ENCODE data around the gene PXDC1.
"Not testable (repeated sequence)": the region's sequence is repeated elsewhere in the genome, so short reads cannot be mapped to it uniquely, and the experiment has no call there.

PXDC1 gene

GRCh38 chr6:3721810-3722621 is 29.5 kb downstream of the PXDC1 start:
- no peak overlapping the region for H3K4me3 ChIP-seq (ENCODE audit: insufficient read depth, low read depth, low read length)
- no peaks in the 10 kb centered on the region for H3K9me3 ChIP-seq (ENCODE audit: control insufficient read depth, low read length)
- no peaks in the 10 kb centered on the region for H3K27me3 ChIP-seq (ENCODE audit: control insufficient read depth, insufficient read depth, low read length, poor library complexity, severe bottlenecking)
- peaks cover 29% of the 10 kb centered on the region for H3K4me1 ChIP-seq (ENCODE audit: control insufficient read depth, insufficient read depth, low read length)
- 28 to 34% methylated on average over 10 of the region's 11 CpGs for WGBS, 2 experiments
- H3K27ac ChIP-seq (ENCODE audit: insufficient read depth, low read depth, low read length, poor library complexity, severe bottlenecking): peak overlapping the region; percentile 44
- no peaks in the 10 kb centered on the region for H3K36me3 ChIP-seq (ENCODE audit: control insufficient read depth, insufficient read depth, low read length)

- H3K27ac ChIP-seq (ENCODE audit: insufficient read depth, low read depth, low read length, poor library complexity, severe bottlenecking); H3K4me3 ChIP-seq (ENCODE audit: insufficient read depth, low read depth, low read length); H3K36me3 ChIP-seq (ENCODE audit: control insufficient read depth, insufficient read depth, low read length); H3K27me3 ChIP-seq (ENCODE audit: control insufficient read depth, insufficient read depth, low read length, poor library complexity, severe bottlenecking); H3K9me3 ChIP-seq (ENCODE audit: control insufficient read depth, low read length): not testable (repeated sequence)
- 91 to 94% methylated on average over 22 to 24 of the region's 24 CpGs for WGBS, 2 experiments
- H3K4me1 ChIP-seq (ENCODE audit: control insufficient read depth, insufficient read depth, low read length): peaks cover 22% of the 10 kb centered on the region
These were observed 30.7 kb downstream of the PXDC1 start for GRCh38 chr6:3720770-3721169.

GRCh38 chr6:3719462-3720308 is 31.8 kb downstream of the PXDC1 start:
- 88% methylated on average over 21 to 22 of the region's 22 CpGs for whole genome bisulfite sequencing, 2 experiments

GRCh38 chr6:3718407-3718806 is 33.1 kb downstream of the PXDC1 start:
- 90 to 96% methylated on average over 5 of the region's 5 CpGs for WGBS, 2 experiments
- no peaks in the 10 kb centered on the region for H3K27me3 ChIP-seq (ENCODE audit: control insufficient read depth, insufficient read depth, low read length, poor library complexity, severe bottlenecking)
- H3K36me3 ChIP-seq (ENCODE audit: control insufficient read depth, insufficient read depth, low read length): no peaks in the 10 kb centered on the region
- H3K4me1 ChIP-seq (ENCODE audit: control insufficient read depth, insufficient read depth, low read length): peaks cover 17% of the 10 kb centered on the region
- no peak overlapping the region for H3K4me3 ChIP-seq (ENCODE audit: insufficient read depth, low read depth, low read length)
- no peak overlapping the region for H3K27ac ChIP-seq (ENCODE audit: insufficient read depth, low read depth, low read length, poor library complexity, severe bottlenecking)
- H3K9me3 ChIP-seq (ENCODE audit: control insufficient read depth, low read length): no peaks in the 10 kb centered on the region

More at GRCh38 chr6:3719462-3720308, 31.8 kb downstream of the PXDC1 start:
- Histone ChIP-seq H3K27me3 (ENCODE audit: control insufficient read depth, insufficient read depth, low read length, poor library complexity, severe bottlenecking) (no peaks in the 10 kb centered on the region), H3K4me1 (ENCODE audit: control insufficient read depth, insufficient read depth, low read length) (peaks cover 22% of the 10 kb centered on the region), H3K4me3 (ENCODE audit: insufficient read depth, low read depth, low read length) (no peak overlapping the region), H3K27ac (ENCODE audit: insufficient read depth, low read depth, low read length, poor library complexity, severe bottlenecking) (no peak overlapping the region), H3K9me3 (ENCODE audit: control insufficient read depth, low read length) (no peaks in the 10 kb centered on the region), H3K36me3 (ENCODE audit: control insufficient read depth, insufficient read depth, low read length) (no peaks in the 10 kb centered on the region)

GRCh38 chr6:3715285-3715684 is 36.2 kb downstream of the PXDC1 start:
- Histone ChIP-seq H3K4me3 (ENCODE audit: insufficient read depth, low read depth, low read length) (no peak overlapping the region), H3K36me3 (ENCODE audit: control insufficient read depth, insufficient read depth, low read length) (no peaks in the 10 kb centered on the region), H3K9me3 (ENCODE audit: control insufficient read depth, low read length) (no peaks in the 10 kb centered on the region), H3K27me3 (ENCODE audit: control insufficient read depth, insufficient read depth, low read length, poor library complexity, severe bottlenecking) (no peaks in the 10 kb centered on the region), H3K27ac (ENCODE audit: insufficient read depth, low read depth, low read length, poor library complexity, severe bottlenecking) (no peak overlapping the region), H3K4me1 (ENCODE audit: control insufficient read depth, insufficient read depth, low read length) (peaks cover 6% of the 10 kb centered on the region)
- WGBS, 2 experiments: 85 to 100% methylated on average over 1 of the region's 1 CpG

DNA sequence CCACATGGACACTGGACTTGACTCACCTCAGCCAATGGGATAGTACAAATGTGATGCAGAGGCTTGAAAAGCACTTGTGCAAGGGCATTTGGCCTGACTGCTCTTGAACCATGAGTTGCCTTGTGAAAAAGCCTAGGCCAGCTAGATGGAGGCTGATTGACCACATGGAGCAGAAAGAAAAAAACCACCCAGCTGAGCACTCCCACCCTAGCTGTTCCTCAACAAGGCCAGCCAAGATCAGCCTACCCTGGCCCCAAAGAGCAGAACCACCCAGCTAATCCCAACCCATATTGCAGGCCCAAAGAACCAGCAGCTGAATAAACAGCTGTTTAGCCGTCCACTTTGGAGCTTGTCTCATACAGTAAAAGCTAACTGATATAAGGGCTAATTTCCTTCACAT is 36.7 kb downstream of the PXDC1 start:
- WGBS, 2 experiments: 88 to 100% methylated on average over 1 of the region's 1 CpG
- Histone ChIP-seq H3K4me3 (ENCODE audit: insufficient read depth, low read depth, low read length) (no peak overlapping the region), H3K27ac (ENCODE audit: insufficient read depth, low read depth, low read length, poor library complexity, severe bottlenecking) (no peak overlapping the region)

DNA sequence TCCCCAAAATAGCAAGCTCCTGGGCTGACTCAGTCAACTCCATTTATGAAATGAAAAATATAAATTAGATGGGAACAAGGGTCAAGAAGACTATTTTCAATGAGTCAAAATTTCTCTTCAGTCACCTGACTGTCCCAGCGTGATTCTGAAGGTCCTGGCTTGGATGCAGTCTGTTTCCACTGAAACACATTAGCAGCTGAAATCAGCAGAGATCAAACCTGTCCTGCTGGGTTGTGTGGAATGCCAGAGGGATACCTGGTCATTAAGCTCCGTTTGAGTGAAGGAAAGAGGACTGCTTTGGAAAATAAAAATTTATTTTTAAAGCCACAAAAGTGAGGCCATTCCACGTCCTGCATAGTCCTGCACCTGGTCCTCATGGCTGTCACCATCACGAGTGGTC is 37.4 kb downstream of the PXDC1 start:
- 91% methylated on average over 4 of the region's 4 CpGs for WGBS, 2 experiments
- Histone ChIP-seq H3K27ac (ENCODE audit: insufficient read depth, low read depth, low read length, poor library complexity, severe bottlenecking) (no peak overlapping the region), H3K27me3 (ENCODE audit: control insufficient read depth, insufficient read depth, low read length, poor library complexity, severe bottlenecking) (no peaks in the 10 kb centered on the region), H3K36me3 (ENCODE audit: control insufficient read depth, insufficient read depth, low read length) (no peaks in the 10 kb centered on the region), H3K9me3 (ENCODE audit: control insufficient read depth, low read length) (no peaks in the 10 kb centered on the region), H3K4me1 (ENCODE audit: control insufficient read depth, insufficient read depth, low read length) (peaks cover 6% of the 10 kb centered on the region), H3K4me3 (ENCODE audit: insufficient read depth, low read depth, low read length) (no peak overlapping the region)

More for the DNA sequence above, 36.7 kb downstream of the PXDC1 start:
- H3K4me1 ChIP-seq (ENCODE audit: control insufficient read depth, insufficient read depth, low read length): peaks cover 6% of the 10 kb centered on the region
- no peaks in the 10 kb centered on the region for H3K36me3 ChIP-seq (ENCODE audit: control insufficient read depth, insufficient read depth, low read length)
- no peaks in the 10 kb centered on the region for H3K27me3 ChIP-seq (ENCODE audit: control insufficient read depth, insufficient read depth, low read length, poor library complexity, severe bottlenecking)
- no peaks in the 10 kb centered on the region for H3K9me3 ChIP-seq (ENCODE audit: control insufficient read depth, low read length)

GRCh38 chr6:3712827-3713665 is 38.5 kb downstream of the PXDC1 start:
- Histone ChIP-seq H3K27me3 (ENCODE audit: control insufficient read depth, insufficient read depth, low read length, poor library complexity, severe bottlenecking) (no peaks in the 10 kb centered on the region), H3K36me3 (ENCODE audit: control insufficient read depth, insufficient read depth, low read length) (no peaks in the 10 kb centered on the region), H3K4me3 (ENCODE audit: insufficient read depth, low read depth, low read length) (no peak overlapping the region), H3K27ac (ENCODE audit: insufficient read depth, low read depth, low read length, poor library complexity, severe bottlenecking) (peak overlapping the region; percentile 8), H3K9me3 (ENCODE audit: control insufficient read depth, low read length) (no peaks in the 10 kb centered on the region), H3K4me1 (ENCODE audit: control insufficient read depth, insufficient read depth, low read length) (peaks cover 6% of the 10 kb centered on the region)
- WGBS, 2 experiments: 87 to 90% methylated on average over 9 of the region's 9 CpGs

- Histone ChIP-seq H3K27me3 (ENCODE audit: control insufficient read depth, insufficient read depth, low read length, poor library complexity, severe bottlenecking) (no peaks in the 10 kb centered on the region), H3K27ac (ENCODE audit: insufficient read depth, low read depth, low read length, poor library complexity, severe bottlenecking) (no peak overlapping the region), H3K36me3 (ENCODE audit: control insufficient read depth, insufficient read depth, low read length) (no peaks in the 10 kb centered on the region), H3K4me1 (ENCODE audit: control insufficient read depth, insufficient read depth, low read length) (peaks cover 6% of the 10 kb centered on the region), H3K4me3 (ENCODE audit: insufficient read depth, low read depth, low read length) (no peak overlapping the region), H3K9me3 (ENCODE audit: control insufficient read depth, low read length) (no peaks in the 10 kb centered on the region)
- 94 to 95% methylated on average over 6 of the region's 6 CpGs for WGBS, 2 experiments
These were observed 39.7 kb downstream of the PXDC1 start for GRCh38 chr6:3711776-3712175.

Measured in ectodermal cell (in vitro differentiated cells).